Fibroblast of skin of back (primary cell): ENCODE data around the gene PCDH9. TPM values are rescaled to one million over a fixed set of nuclear protein-coding genes. Genes with fewer than 3 reads are reported as not detected.

Experiments
- DNase-seq: peaks from one replicate; pipeline ENCODE4 v3.0.0-alpha.2; 2013
- polyA plus RNA-seq, 2 experiments: library from polyadenylated mRNA; unstranded; fragments of 120-200 nt; gene quantifications; one replicate each; pipeline ENCODE4 v1.2.1, GENCODE V29; 2013; ENCODE audit not compliant: insufficient read length in 2 of 2

The PCDH9 gene
- 1.2 TPM for polyA plus RNA-seq (2013, experiment 1 of 2; ENCODE audit: insufficient read length)
- polyA plus RNA-seq (2013, experiment 2 of 2; ENCODE audit: insufficient read length) = 1.4 TPM

GRCh38 chr13:67229481-67230403, at the start of gene PCDH9:
TSS of gene PCDH9 (minus strand) at chr13:67230336. CDS start at chr13:67228440, 1,896 bp downstream.
- DNase-seq = no peak

DNA sequence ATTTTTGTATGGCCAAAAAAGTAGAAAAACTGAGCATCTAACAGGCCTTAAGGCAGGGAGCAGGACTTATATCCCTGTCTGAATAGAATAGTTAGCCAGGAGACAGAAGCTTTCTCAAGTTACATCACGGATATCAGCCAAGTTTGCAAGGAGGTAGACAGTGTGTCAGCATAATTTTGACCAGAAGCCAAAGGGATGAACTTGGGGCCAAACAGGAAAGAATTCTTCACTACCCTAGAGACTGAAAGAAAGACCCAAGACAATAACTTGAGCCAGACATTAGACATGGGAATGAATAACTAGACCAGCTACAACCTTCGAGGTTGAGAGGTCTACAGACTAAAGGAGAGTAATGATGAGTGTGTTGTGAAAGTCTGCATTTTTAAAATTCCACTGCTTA, 48.1 kb upstream of the PCDH9 start:
- DNase-seq = peak; percentile 41

GRCh38 chr13:67277581-67277980, 47.4 kb upstream of the PCDH9 start:
- DNase-seq = no peak

- no peak for DNase-seq
Measured at GRCh38 chr13:67275351-67275960, 45.3 kb upstream of the PCDH9 start.

DNA sequence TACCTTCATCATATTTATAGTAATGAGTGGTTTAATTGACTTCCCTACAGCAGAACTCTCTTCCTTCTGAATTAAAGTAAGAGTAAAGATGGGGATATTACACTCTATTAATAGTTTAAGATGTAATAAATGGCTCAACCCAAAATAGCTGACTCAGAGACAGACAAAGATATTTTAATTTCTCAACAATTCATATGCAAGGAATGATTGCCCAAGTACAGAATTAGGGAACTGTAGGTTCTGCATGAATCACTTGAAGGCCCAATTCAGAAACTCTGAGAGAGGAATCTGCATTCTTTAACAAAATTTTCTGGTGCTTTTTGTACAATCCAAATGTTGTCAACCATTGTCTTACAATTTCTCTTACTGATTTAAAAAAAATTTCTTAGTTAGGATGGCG, 42.9 kb upstream of the PCDH9 start:
- peak; percentile 1 for DNase-seq

GRCh38 chr13:67267136-67267535, 37.0 kb upstream of the PCDH9 start:
- DNase-seq = no peak

- DNase-seq = no peak
Measured at GRCh38 chr13:67259208-67259607, 29.1 kb upstream of the PCDH9 start.

GRCh38 chr13:67258482-67258881, 28.3 kb upstream of the PCDH9 start:
- DNase-seq = no peak

- DNase-seq = no peak
Measured at GRCh38 chr13:67238861-67239260, 8.7 kb upstream of the PCDH9 start.

DNA sequence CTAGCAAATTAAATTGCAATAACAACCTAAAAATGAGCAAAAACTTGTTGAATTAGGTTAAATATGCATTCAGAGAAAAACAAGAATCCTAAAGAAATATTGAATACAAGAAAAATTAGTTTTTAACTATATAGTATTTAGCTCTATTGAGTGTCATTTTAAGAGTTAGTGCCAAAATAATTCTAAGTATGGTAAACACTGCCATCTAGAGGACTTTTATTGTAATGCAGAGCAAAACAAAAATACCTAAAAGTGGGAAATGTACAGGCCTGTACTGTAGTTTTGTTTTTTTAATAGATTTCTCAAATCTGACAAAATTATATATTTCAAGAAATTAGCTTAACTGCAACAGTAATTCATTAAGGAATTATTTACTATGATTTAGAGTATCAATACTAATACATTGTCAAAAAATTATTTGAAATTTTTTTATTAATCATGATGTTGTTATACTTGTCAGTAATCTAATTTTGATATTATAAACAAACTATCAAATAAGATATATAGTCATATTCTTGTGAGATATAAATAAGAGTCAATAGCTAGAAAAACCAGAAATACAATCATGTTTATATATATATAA, 8.2 kb upstream of the PCDH9 start:
- DNase-seq = peak; percentile 36

DNA sequence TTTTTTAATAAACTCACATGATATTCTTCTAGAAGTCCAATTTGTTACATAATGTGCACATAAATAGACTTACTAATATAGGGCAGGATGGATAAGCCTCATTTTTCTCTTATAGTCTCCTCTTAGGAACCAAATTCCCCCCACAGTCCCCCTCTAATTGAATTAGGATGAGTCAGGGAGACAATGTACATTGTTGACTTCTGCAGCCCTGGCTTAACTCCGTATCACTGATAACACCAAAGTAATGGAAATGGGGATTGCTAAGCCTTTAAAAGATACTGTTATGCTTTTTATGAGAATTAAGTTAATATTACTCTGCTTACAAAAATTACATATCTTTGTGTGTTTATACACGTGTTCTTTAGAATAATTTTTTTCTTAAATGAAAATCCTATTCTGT, 5.1 kb upstream of the PCDH9 start:
- DNase-seq = no peak

DNA sequence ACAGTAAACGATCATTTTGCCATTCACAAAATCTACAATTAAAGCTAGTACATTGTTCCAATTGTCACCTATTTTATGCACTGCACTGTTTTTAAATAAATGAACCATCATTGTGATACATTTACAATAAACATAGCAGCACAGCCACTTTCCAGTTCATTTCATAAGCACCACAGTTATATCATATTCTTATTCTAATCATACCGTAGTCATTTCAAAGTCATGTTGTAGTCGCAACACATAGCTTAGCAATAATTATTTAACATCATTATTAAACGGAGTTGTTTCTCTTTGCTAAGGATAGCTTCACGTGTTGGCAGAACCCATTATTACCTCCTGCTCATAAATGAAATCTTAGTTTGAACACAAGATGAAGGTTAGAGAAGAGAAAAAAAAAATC, 2.2 kb upstream of the PCDH9 start:
- DNase-seq = no peak

DNA sequence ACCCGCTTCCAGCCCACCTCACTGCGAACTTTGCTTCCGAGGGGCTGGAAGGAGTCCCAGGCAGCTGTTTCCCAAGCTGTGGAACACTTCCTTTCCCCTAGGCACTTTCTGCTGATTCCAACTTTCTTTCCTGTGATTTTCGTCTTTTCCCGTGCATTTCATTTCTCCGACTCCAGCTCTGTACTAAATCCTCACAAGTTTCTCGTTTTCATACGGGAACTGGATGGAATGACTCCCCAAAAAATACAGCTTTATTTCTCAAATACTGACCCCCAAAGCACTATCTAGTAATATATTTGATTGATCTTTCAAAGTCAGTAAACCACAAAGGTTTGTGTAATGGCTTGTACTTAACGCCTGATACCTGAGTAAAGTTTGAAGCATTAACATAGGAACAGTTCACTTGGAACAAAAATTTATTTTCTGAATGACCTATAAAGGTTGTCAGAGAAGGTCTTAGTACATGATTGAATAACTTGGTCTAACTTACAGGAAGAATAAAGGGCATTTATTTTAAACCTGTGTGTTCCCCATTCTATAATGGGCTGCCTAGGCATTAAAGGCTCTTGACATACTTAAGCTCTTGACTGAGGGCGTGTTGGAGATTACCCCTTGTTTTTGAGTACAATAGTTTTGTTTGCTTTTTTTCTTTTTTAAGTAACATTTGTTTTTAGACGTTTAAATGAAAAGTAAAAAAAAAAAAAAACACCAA, 1.3 kb upstream of the PCDH9 start:
- DNase-seq = no peak

DNA sequence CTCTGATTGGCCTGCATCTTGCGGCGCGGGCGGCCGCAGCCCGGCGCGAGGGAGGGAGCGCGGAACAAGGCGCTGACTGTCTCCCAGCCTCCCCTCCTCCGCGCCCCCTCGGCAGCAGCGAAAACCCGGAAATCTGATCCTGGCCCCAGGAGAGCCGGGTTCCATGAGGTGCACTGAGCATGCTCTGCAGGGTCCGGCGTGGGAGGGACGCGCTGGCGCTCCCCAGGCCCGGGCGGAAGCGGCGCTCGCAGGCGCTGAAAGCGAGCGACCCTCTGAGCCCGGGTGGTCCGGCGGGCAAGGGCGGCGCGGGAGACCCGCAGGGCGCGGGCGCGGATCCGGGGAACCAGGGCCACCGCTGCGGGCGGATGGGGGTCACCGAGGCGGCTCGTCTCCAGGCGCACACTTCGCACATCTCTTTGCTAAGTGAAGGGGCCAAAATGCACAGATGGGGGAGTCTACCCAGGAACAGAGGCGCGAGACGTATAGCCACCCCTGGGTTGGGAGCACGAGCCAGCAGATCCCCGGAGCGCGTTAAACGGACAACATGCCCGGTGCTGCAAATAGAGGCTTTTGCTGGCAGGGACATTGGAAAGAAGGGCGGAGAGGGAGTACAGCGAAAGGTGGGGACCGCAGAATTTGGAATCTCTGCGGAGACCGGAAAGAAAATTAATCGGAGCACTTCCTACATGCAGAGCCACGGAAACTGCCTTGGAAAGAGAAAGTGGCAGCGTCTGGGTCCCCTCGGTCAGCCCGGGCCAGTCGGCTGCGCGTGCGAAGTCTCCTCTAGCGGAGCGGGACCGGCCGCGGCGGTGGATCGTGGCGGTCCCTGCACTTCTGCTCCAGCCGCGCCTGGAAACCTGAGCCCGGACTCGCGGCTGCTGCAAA, 510 bp upstream of the PCDH9 start:
- peak; percentile 97 for DNase-seq

GRCh38 chr13:67228916-67229315, 1.2 kb downstream of the PCDH9 start:
- DNase-seq = peak; percentile 11

GRCh38 chr13:67228031-67228430, 2.1 kb downstream of the PCDH9 start:
- no peak for DNase-seq

GRCh38 chr13:67227131-67227983, 2.8 kb downstream of the PCDH9 start:
- no peak for DNase-seq

DNA sequence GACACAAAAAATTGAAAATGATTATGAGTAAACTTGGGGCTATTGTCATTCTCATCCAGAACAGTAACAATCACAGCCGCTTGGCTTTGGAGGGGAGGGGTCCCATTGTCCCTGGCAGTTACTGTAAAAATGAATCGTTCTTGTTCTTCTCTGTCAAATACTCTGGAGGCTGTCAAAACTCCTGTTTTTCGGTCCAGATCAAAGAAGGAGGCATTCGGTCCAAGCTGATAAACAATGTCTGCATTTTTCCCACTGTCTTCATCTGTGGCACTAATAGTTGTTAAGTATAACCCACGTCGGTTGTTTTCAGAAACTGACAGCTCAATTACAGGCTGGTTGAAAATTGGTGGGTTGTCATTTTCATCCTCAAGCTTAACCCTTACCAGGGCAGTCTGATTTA, 3.4 kb downstream of the PCDH9 start:
- no peak for DNase-seq

DNA sequence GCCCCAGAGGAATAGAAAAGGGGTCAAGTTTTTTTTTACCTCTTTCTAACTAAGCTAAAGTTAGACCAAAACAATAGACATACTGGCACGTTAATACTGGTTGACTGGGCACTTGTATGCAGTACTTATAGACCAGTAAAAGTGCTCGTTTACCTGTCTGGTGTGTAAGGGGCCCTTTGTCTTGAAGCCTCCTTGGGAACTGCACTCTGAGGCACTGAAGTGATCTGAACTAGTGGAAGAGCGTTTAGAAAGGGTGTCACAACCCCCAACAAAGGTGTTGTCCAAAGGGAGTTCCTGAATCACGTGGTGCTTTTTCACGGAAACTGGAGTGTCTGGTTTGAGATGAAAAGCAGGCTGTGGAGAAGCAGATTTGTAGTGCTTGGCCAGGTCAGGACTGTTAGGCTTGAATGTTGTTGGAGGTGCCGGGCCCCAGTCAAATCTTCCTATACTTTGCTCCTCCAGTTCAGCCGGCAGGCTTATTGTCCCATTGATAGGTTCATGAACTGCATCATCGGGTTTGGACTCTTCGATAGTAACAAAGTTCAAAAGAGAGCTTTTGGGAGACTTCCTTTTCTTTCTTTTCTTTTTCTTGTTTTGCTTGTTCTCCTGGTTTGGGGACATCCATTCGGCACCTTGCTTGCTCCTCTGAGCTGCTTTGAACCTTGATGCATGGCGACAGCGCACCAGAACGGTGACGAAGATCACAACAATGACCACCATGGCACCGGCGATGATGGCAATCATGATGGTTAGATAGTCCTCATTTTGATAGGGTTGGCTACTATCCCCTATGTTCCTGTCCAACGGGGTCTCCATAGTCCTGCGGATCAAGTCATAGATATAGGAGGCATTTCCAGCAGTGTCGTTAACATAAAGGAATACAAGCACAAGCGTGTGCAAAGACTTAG, 4.6 kb downstream of the PCDH9 start:
- DNase-seq = no peak
